ENCODE data around the gene ZFP36L2.
A peak's percentile ranks its signal among the peaks of the same experiment; 100 is the strongest.

The ZFP36L2 gene

DNA sequence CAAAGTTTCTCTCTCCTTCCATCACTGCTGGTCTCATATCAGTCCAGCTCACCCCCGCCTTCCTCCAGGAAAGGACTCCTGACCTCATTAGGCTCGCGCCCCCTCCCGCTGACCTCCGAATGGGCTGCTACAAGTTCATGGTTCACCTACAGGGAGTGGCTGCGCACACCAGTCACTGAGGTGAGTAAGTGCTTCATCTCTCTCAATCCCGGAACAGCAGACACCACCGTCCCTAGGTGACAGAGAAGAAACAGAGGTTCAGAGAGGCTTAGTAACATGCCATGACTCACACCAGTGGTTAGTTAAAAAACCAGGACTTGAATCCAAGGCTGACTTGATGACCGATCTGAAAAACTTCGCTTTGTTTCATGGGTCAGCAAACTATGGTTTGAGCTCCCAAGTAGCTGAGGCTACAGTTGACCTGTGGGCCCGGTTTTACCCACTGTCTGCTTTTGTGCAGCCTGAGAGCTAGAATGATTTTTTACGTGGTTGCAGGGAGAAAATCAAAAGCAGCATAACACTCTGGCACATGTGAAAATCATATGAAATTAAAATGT, 42.0 kb downstream of the ZFP36L2 start:
- peak; percentile 58 for DNase-seq

DNA sequence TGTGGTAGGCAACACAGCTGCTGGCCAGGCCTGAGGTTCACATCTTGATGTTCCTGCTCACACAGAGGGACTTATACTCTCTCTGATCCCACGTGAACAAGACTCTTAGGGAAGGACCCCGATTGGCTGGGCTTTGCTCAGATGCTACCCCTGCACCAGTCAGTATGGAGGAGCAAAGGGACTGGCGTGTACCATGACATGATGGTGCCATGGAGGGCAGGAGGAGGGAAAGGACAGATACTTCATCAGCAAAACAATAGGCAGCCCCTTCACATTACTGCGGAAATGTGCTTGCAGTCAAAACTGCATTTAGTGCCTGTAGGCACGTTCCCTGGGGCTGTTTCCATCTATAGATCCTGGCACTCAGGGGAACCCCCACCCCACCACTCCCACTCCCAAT, 42.7 kb downstream of the ZFP36L2 start:
- no peak for DNase-seq

DNA sequence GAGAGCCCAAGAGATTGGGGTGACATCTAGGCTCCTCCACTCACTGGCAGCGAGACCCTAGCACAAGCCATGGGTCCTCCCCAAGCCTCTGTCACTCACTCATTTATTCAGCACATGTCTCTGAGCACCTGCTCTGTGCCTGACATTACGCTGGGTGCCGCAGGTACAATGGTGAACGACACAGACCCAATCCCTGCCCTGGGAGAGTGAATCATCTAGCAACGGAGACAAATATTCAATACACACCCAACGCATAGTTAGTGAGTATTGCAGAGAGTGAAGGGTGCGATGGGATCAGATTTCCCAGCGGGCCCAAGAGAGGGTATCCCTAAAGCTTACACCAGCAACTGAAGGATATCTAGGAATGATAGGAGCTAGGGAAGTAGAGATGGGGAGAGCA, 45.5 kb downstream of the ZFP36L2 start:
- no peak for DNase-seq

DNA sequence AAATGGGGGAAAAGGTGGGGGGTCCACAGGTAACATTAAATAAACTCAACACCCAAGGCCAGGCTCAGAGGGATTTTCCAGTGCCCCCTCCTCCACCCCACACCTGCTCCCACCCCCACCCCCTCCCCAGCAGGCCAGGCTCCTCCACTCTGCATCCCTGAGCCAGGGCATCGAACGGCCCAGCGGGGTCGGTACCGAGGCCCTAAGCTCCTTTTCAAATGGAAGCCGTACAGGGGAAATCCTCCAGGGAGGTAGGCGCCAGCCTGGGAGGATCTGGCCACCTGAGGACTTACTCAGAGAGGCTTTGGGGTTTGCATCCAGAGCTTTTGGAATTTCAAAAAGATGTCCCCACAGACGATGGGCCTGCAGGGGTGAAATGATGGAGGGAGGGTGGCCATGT, 46.5 kb downstream of the ZFP36L2 start:
- DNase-seq: no peak

DNA sequence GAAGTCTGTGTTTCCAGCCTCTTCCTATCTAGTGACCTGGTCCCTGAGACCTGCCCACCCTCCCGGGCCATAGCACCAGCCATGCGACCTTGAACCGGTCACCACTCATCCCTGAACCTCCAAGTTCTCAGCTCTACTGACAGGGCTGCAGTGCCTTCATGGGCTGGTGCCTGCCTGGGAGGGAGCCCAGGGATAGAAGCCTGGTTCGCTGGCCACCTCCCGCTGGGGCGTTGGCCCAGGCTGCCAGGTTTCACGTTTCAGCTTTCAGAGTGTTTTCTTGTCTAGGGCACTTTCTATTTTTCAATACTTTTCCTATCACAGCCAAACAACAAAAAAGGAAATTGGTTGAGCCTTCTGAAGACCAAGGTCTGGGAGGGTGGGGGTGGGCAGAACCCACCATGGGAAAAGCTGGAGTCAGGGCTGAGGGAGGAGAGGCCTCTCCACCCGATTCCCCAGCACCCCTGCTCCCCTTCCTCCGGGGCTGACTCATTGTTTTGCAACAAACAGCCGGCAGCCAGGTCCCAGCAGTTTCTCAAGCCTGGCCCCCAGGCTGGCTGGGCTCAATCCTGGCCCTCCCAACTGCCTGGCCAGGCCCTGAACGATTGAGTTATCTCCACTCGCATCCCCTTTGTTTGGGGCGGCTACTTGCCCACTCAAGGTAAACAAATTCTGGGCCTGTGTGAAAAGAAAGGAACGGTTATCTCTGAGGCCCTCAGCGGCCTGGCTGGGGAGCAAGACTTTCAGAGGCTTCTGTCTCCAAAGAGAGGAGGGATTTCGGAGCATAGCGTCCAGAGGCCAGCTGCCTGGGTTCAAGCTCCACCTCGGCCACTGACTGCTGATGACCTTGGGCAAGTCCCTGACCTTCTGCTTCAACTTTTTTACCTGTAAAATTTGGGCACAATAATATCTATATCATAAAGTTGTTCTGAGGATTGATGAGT, 47.5 kb downstream of the ZFP36L2 start:
- DNase-seq: peak; percentile 27

DNA sequence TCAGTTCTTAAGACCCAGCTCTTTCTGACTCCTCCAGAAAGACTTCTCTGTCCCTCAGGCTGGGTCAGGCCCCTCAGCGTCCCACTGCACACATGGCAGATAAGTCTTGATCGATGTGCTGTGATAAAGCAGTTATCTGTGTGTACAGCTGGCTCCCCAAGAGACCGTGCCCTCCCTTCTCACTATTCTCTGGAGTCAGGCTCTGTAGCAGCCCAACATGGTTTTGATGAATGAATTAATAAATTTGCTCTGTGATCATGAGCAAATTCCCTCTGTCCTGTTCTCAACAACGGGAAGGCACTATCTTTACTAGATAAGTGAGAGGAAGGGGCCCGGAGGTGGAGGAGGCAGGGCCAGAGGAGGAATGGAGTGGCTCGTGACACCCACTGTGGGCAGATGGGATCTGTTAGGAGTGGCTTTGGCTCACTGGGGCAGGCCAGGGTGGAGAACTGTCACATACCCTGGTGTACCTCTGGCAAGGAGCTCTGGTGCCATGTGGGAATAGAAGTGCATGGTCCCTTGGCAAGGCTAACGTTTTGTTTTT, 48.3 kb downstream of the ZFP36L2 start:
- DNase-seq: no peak

DNA sequence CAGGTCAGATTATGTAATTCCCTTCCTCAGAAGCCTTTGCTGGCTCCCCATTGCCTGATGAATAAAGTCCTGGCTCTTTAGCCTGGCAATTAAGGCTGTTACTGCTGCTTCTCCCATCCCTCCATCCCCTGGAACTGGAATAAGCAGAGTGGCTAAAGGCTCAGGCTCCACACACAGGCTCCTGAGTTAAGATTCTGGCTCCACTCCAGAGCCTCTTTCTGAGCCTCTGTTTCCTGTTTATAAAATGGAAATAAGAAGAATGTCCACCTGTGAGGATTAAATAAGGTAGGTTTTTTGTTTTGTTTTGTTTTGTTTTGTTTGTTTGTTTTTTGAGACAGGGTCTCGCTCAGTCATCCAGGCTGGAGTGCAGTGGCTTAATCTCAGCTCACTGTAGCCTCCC, 50.0 kb downstream of the ZFP36L2 start:
- no peak for DNase-seq

DNA sequence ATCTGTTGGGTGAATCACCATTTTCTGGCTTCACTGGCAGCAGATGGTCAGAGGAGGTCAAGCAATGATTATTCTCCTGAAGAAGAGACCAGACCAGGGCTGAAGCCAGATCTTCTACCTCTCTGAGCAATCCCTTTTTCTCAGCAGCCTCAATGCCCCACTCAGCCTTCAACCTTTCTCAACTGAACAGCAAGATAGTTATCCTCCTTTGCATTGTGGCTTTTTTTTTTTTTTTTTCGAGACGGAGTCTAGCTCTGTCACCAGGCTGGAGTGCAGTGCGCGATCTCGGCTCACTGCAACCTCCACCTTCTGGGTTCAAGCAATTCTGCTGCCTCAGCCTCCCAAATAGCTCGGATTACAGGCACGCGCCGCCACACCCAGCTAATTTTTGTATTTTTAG, 50.5 kb downstream of the ZFP36L2 start:
- DNase-seq: no peak

DNA sequence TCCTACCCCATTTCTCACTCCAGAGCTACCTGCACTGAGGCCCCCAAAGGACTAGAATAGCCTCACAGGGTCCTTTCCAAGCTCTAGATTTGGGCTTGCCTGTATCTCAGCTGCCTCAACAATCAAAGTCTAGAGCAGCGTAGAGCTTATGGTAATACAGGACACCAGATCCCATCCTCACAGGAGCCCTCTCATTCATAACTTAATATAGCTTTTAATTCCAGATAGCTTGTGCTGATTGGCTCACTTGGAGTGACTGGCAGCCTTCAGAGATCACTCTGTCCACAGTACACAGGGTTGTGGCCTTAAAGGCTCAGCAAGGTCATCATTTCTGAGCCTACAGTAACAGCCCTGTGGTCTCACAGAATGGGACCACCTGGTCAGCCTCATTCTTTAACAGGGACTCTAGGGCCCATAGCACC, 51.4 kb downstream of the ZFP36L2 start:
- no peak for DNase-seq

DNA sequence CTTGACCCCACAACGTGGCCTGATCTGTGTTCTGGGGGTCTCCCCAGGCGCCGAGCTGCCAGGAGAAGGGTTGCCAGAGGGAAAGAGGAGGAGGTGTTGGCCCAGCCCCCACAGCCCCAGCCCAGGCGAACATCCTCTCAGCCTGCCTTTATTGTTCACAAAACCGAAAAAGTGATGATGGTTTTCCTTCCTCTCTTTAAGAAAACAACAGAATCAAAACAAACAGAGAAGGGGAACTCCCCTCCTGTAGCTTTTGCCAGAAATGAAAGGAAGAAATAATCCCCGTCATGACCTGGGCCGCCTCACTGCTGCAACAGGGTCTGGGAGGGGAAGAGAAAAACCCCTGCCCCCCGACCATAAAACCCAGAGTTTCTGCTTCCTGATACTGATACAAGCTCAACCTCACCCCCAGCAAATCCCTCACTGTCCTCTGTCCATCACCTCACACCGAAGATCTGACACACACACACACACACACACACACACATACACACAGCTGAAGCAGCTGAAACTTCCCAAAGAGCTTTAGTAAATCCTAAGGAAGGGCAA, 52.0 kb downstream of the ZFP36L2 start:
- DNase-seq: no peak
